Tibial nerve (tissue), 4 donors: ENCODE results near the gene RANBP3L.

Experiments used
- EP300 ChIP-seq, 2 donors: sonication (generic); formaldehyde crosslinking; IDR thresholded peaks; one replicate each; pipeline ENCODE4 v1.6.1; 2017; ENCODE audit warnings: antibody characterized with exemption in 2 of 2, mild to moderate bottlenecking in 1 of 2
- POLR2A ChIP-seq, 2 donors: fragments of 450-650 bp; IDR thresholded peaks; one replicate each; pipeline ENCODE4 v1.6.1; 2017; ENCODE audit warnings: antibody characterized with exemption in 2 of 2, mild to moderate bottlenecking in 2 of 2, moderate library complexity in 2 of 2
- TF ChIP-seq, protein P1 (sequence below), 5 experiments: fragments of 200-600 bp in 3 of 5; fragments of 450-650 bp in 2 of 5; sonication (generic) in 3 of 5; IDR thresholded peaks; one replicate each; pipeline ENCODE4 v1.5.1; 2016 to 2019; ENCODE audit warnings: antibody characterized with exemption in 5 of 5, mild to moderate bottlenecking in 3 of 5, moderate library complexity in 2 of 5

DNA sequence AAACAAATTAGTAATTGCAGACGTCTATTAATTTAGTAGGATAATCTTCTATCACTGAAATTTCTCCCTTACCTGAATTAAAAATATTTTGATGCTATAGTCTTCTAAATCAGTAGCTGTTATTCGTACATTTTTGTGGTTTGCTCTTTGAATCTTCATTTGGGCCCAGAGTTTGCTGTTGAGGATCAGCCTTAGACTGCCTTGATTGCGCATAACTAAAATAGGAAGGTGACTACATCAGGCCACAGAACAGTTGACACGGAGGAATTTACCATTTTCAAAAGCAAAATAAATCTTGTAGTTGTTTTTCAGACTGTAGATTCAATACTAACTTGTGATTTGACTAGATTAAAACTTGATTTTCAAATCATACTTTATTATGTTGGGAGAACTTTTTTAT is 48.1 kb downstream of the RANBP3L start:
- TF ChIP-seq, protein P1, sequence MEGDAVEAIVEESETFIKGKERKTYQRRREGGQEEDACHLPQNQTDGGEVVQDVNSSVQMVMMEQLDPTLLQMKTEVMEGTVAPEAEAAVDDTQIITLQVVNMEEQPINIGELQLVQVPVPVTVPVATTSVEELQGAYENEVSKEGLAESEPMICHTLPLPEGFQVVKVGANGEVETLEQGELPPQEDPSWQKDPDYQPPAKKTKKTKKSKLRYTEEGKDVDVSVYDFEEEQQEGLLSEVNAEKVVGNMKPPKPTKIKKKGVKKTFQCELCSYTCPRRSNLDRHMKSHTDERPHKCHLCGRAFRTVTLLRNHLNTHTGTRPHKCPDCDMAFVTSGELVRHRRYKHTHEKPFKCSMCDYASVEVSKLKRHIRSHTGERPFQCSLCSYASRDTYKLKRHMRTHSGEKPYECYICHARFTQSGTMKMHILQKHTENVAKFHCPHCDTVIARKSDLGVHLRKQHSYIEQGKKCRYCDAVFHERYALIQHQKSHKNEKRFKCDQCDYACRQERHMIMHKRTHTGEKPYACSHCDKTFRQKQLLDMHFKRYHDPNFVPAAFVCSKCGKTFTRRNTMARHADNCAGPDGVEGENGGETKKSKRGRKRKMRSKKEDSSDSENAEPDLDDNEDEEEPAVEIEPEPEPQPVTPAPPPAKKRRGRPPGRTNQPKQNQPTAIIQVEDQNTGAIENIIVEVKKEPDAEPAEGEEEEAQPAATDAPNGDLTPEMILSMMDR (IDR thresholded peaks at IDR 0.05): no peak
- TF ChIP-seq POLR2A (IDR thresholded peaks at IDR 0.05) (no peak), EP300 (IDR thresholded peaks at IDR 0.05) (no peak)
